HEK293 (cell line): ENCODE data around the gene IFNL4.

Experiments used
- PBX3 ChIP-seq: sonication (generic); formaldehyde crosslinking; IDR thresholded peaks from 2 replicates; pipeline ENCODE4 v1.8.1; 2022; ENCODE audit warnings: mild to moderate bottlenecking, moderate library complexity, missing genetic modification reagents
- REST ChIP-seq: fragments of 450-650 bp; formaldehyde crosslinking; IDR thresholded peaks from 2 replicates; pipeline ENCODE4 v1.5.1; 2016; ENCODE audit warnings: missing biosample characterization, missing genetic modification characterization
- SP2 ChIP-seq: fragments of 450-650 bp; formaldehyde crosslinking; IDR thresholded peaks from 2 replicates; pipeline ENCODE4 v1.5.1; 2016; ENCODE audit warnings: missing biosample characterization, missing genetic modification characterization
- YY1 ChIP-seq: fragments of 450-650 bp; formaldehyde crosslinking; IDR thresholded peaks from 2 replicates; pipeline ENCODE4 v1.5.1; 2018; ENCODE audit warnings: missing biosample characterization, missing genetic modification characterization
- ZBTB8A ChIP-seq: fragments of 450-650 bp; formaldehyde crosslinking; IDR thresholded peaks from 2 replicates; pipeline ENCODE4 v1.5.1; 2016; ENCODE audit warnings: missing biosample characterization, missing genetic modification characterization
- ZNF596 ChIP-seq: fragments of 450-650 bp; IDR thresholded peaks from 2 replicates; pipeline ENCODE4 v1.5.0; 2018; ENCODE audit warnings: missing biosample characterization, mild to moderate bottlenecking, missing genetic modification characterization, moderate library complexity
- ZNF704 ChIP-seq: fragments of 450-650 bp; formaldehyde crosslinking; IDR thresholded peaks from 2 replicates; pipeline ENCODE4 v1.5.1; 2016; ENCODE audit warnings: missing biosample characterization, missing genetic modification characterization
- TF ChIP-seq, protein P1 (sequence below): fragments of 450-650 bp; formaldehyde crosslinking; IDR thresholded peaks from 2 replicates; pipeline ENCODE4 v1.5.1; 2016; ENCODE audit warnings: missing biosample characterization, missing genetic modification characterization
- TF ChIP-seq, protein P2 (sequence below): fragments of 450-650 bp; formaldehyde crosslinking; IDR thresholded peaks from 2 replicates; pipeline ENCODE4 v1.5.1; 2017; ENCODE audit warnings: missing biosample characterization, missing genetic modification characterization

DNA sequence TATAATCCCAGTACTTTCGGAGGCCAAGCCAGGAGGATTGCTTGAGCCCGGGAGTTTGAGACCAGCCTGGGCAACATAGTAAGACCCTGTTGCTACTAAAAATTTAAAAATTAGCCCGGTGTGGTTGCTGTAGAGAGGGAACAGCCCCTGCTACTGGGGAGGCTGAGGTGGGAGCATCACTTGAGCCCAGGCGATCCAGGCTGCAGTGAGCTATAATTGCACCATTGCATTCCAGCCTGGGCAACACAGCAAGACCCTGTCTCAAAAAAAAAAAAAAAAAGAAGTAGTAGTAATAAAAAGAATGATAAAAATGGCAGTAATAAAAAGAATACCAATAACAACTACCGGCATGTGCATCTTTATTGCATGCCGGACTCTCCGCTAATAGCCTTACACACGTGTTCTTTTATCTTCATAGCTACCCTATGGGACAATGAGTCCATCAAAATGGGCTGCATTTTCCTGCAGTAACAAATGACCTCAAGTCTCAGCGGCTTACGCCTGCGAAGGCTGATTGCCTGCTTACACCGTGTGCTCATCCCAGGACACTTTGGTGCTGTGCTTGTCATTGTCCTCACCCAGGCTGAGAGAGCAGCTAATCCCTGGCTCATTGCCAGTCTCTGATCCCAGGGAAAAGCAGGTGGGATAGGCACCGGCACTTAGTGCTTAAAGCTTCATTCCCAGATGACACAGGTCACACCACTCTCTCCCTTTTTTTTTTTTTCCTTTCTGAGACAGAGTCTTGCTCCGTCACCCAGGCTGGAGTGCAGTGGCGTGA lies 30.2 kb downstream of the IFNL4 start:
- TF ChIP-seq, protein P1, sequence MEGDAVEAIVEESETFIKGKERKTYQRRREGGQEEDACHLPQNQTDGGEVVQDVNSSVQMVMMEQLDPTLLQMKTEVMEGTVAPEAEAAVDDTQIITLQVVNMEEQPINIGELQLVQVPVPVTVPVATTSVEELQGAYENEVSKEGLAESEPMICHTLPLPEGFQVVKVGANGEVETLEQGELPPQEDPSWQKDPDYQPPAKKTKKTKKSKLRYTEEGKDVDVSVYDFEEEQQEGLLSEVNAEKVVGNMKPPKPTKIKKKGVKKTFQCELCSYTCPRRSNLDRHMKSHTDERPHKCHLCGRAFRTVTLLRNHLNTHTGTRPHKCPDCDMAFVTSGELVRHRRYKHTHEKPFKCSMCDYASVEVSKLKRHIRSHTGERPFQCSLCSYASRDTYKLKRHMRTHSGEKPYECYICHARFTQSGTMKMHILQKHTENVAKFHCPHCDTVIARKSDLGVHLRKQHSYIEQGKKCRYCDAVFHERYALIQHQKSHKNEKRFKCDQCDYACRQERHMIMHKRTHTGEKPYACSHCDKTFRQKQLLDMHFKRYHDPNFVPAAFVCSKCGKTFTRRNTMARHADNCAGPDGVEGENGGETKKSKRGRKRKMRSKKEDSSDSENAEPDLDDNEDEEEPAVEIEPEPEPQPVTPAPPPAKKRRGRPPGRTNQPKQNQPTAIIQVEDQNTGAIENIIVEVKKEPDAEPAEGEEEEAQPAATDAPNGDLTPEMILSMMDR (tag by site-specific recombination): no peak
- TF ChIP-seq REST (tag by site-specific recombination) (no peak), PBX3 (no peak), YY1 (no peak), SP2 (tag by site-specific recombination) (no peak), ZNF704 (no peak), ZNF596 (tag by site-specific recombination) (no peak), ZBTB8A (tag by site-specific recombination) (no peak)
- TF ChIP-seq, protein P2, sequence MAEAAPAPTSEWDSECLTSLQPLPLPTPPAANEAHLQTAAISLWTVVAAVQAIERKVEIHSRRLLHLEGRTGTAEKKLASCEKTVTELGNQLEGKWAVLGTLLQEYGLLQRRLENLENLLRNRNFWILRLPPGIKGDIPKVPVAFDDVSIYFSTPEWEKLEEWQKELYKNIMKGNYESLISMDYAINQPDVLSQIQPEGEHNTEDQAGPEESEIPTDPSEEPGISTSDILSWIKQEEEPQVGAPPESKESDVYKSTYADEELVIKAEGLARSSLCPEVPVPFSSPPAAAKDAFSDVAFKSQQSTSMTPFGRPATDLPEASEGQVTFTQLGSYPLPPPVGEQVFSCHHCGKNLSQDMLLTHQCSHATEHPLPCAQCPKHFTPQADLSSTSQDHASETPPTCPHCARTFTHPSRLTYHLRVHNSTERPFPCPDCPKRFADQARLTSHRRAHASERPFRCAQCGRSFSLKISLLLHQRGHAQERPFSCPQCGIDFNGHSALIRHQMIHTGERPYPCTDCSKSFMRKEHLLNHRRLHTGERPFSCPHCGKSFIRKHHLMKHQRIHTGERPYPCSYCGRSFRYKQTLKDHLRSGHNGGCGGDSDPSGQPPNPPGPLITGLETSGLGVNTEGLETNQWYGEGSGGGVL: no peak
